SH-SY5Y (cell line): Measurements from ENCODE around the gene KCND2.

ENCODE experiments used
- GATA2 ChIP-seq: IDR thresholded peaks from 2 replicates; pipeline ENCODE4 v1.6.1; 2011; ENCODE audit warnings: mild to moderate bottlenecking, low read depth, low read length
- GATA3 ChIP-seq: IDR thresholded peaks from 2 replicates; pipeline ENCODE4 v1.6.1; 2011; ENCODE audit warnings: low read depth, mild to moderate bottlenecking, low read length, moderate library complexity

DNA sequence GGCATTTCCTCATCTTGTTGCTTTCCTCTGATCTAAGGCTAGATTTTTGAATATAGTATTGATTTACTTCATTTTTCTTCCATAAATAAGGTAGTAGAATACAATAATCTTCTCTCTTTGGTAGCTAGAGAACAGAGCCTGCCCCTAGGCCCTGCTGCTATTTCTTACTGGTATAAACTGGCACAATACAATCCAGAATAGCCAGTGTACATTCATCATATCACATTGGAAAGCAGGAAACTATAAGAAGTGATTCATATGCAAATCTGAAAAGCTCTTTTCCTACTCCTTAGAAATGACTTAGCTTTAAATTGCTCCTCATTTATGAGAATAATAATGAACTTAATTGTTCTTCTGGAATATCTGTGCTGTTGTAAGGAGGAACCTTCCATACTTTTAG lies 100.2 kb downstream of the KCND2 start:
- TF ChIP-seq GATA3, result no peak
- TF ChIP-seq GATA2, result no peak
